A549 (cell line): ENCODE measurements around the gene DPEP2NB. TPM values are rescaled to one million over a fixed set of nuclear protein-coding genes. Genes with fewer than 3 reads are reported as not detected.

Experiments used
- ATAC-seq, 2 experiments: fragments of 200-7000 bp in 1 of 2; fragments of >200 bp in 1 of 2; cut with Nextera tagmentation in 1 of 2; cut with Tn5 transposase in 1 of 2; 3 replicates each; pipeline versions ENCODE4 v1.8.0 to v1.9.1; 2018 to 2020; ENCODE audit warnings: mild to moderate bottlenecking in 1 of 2, moderate library complexity in 1 of 2
- CTCF ChIA-PET: fragments of 300-600 bp; sonication (Branson Sonifier 250); formaldehyde crosslinking; extraction: SDS; loops from one replicate; lab custom pipeline; 2021; ENCODE audit warnings: antibody characterized with exemption, inconsistent platforms; lab: Yijun Ruan, JAX
- POLR2A ChIA-PET: fragments of 350-600 bp; formaldehyde crosslinking; extraction: SDS; loops from one replicate; lab custom pipeline; 2021; ENCODE audit warnings: antibody characterized with exemption, inconsistent platforms; lab: Yijun Ruan, JAX
- DNase-seq, 2 experiments: peaks; one replicate each; pipeline versions ENCODE4 v3.0.0 to v3.0.0-alpha.2; 2011 to 2016; ENCODE audit warnings: low read depth in 1 of 2, low spot score in 1 of 2
- FAIRE-seq: peaks from 2 replicates; lab custom pipeline; 2011; peaks lifted over from hg19 to GRCh38; lab: Jason Lieb, UNC
- H3K27ac ChIP-seq, 2 experiments: fragments of >200 bp; sonication (Bioruptor Twin); formaldehyde crosslinking; 3 replicates each; pipeline ENCODE4 v1.5.1; 2016 to 2017
- H3K4me1 ChIP-seq: fragments of >200 bp; sonication (Bioruptor Twin); formaldehyde crosslinking; 3 replicates; pipeline ENCODE4 v1.6.1; 2016
- H3K4me2 ChIP-seq: fragments of >200 bp; sonication (Bioruptor Twin); formaldehyde crosslinking; 3 replicates; pipeline ENCODE4 v1.6.1; 2016
- H3K4me3 ChIP-seq: fragments of >200 bp; sonication (Bioruptor Twin); formaldehyde crosslinking; 3 replicates; pipeline ENCODE4 v1.5.1; 2016
- H3K9me3 ChIP-seq: fragments of >200 bp; sonication (Bioruptor Twin); formaldehyde crosslinking; 3 replicates; pipeline ENCODE4 v1.6.1; 2016
- BCL3 ChIP-seq: fragments of >200 bp; sonication (Bioruptor Twin); formaldehyde crosslinking; IDR thresholded peaks from 3 replicates; pipeline ENCODE4 v1.6.1; 2016
- CBX2 ChIP-seq: fragments of 200-600 bp; sonication (generic); IDR thresholded peaks from 2 replicates; pipeline ENCODE4 v1.6.1; 2016; ENCODE audit warnings: low read depth, mild to moderate bottlenecking, borderline replicate concordance
- CEBPB ChIP-seq, 2 experiments: fragments of >200 bp in 1 of 2; sonication (Bioruptor Twin) in 1 of 2; formaldehyde crosslinking in 1 of 2; IDR thresholded peaks; 2 replicates each; pipeline ENCODE4 v1.6.1; 2012 to 2016
- CHD2 ChIP-seq: fragments of 150-350 bp; IDR thresholded peaks from 2 replicates; pipeline ENCODE4 v1.6.1; 2014; ENCODE audit warnings: low read length; ENCODE audit not compliant: partially characterized antibody
- CTCF ChIP-seq: fragments of >200 bp; sonication (Bioruptor Twin); formaldehyde crosslinking; IDR thresholded peaks from 3 replicates; pipeline ENCODE4 v1.5.1; 2016
- EHF ChIP-seq: fragments of 250-450 bp; sonication (Bioruptor Pico); IDR thresholded peaks from 2 replicates; pipeline ENCODE4 v1.5.0; 2020; ENCODE audit warnings: mild to moderate bottlenecking
- ELK1 ChIP-seq: fragments of 150-350 bp; IDR thresholded peaks from 2 replicates; pipeline ENCODE4 v1.6.1; 2014; ENCODE audit warnings: low read depth, mild to moderate bottlenecking, low read length
- EP300 ChIP-seq, 2 experiments: fragments of >200 bp; sonication (Bioruptor Twin); formaldehyde crosslinking; IDR thresholded peaks; 2 replicates in 1 of 2; 3 replicates in 1 of 2; pipeline ENCODE4 v1.6.1; 2016 to 2017
- FOSL2 ChIP-seq, 2 experiments: fragments of 450-650 bp in 1 of 2; fragments of >200 bp in 1 of 2; sonication (Bioruptor Twin) in 1 of 2; formaldehyde crosslinking; IDR thresholded peaks; 2 replicates each; pipeline versions ENCODE4 v1.5.0 to v1.6.1; 2016 to 2020; ENCODE audit warnings: mild to moderate bottlenecking in 1 of 2, moderate library complexity in 1 of 2
- HDAC2 ChIP-seq: fragments of 200-600 bp; sonication (generic); IDR thresholded peaks from 2 replicates; pipeline ENCODE4 v1.6.1; 2016
- HES2 ChIP-seq: fragments of >200 bp; sonication (Bioruptor Twin); formaldehyde crosslinking; IDR thresholded peaks from 2 replicates; pipeline ENCODE4 v1.6.1; 2016
- HMGXB4 ChIP-seq: fragments of 250-450 bp; sonication (Bioruptor Pico); IDR thresholded peaks from 2 replicates; pipeline ENCODE4 v1.5.0; 2021; ENCODE audit warnings: mild to moderate bottlenecking, moderate library complexity, borderline replicate concordance
- HOXA7 ChIP-seq: fragments of 250-450 bp; sonication (Bioruptor Pico); IDR thresholded peaks from 2 replicates; pipeline ENCODE4 v1.5.0; 2020; ENCODE audit warnings: mild to moderate bottlenecking, moderate library complexity
- HOXB13 ChIP-seq: fragments of 250-450 bp; sonication (Bioruptor Pico); IDR thresholded peaks from 2 replicates; pipeline ENCODE4 v1.5.0; 2020; ENCODE audit warnings: low read depth, mild to moderate bottlenecking, moderate library complexity
- HOXB5 ChIP-seq: fragments of 250-450 bp; sonication (Bioruptor Pico); IDR thresholded peaks from 2 replicates; pipeline ENCODE4 v1.5.0; 2020; ENCODE audit warnings: mild to moderate bottlenecking, moderate library complexity
- JUN ChIP-seq, 2 experiments: fragments of >200 bp; sonication (Bioruptor Twin); formaldehyde crosslinking; IDR thresholded peaks; 2 replicates in 1 of 2; 3 replicates in 1 of 2; pipeline ENCODE4 v1.6.1; 2016 to 2017
- JUNB ChIP-seq: fragments of >200 bp; sonication (Bioruptor Twin); formaldehyde crosslinking; IDR thresholded peaks from 2 replicates; pipeline ENCODE4 v1.6.1; 2016
- NFE2L2 ChIP-seq: fragments of 150-350 bp; conservative IDR thresholded peaks from 2 replicates; pipeline ENCODE4 v1.6.1; 2014; ENCODE audit warnings: low read length
- NR3C1 ChIP-seq: fragments of >200 bp; sonication (Bioruptor Twin); formaldehyde crosslinking; IDR thresholded peaks from 3 replicates; pipeline ENCODE4 v1.6.1; 2017
- PBX3 ChIP-seq: IDR thresholded peaks from 2 replicates; pipeline ENCODE4 v1.6.1; 2012
- POLR2A ChIP-seq: IDR thresholded peaks from 2 replicates; pipeline ENCODE4 v1.6.1; 2012; ENCODE audit warnings: mild to moderate bottlenecking, low read length
- POLR2AphosphoS2 ChIP-seq: conservative IDR thresholded peaks from 2 replicates; pipeline ENCODE4 v1.6.1; 2012; ENCODE audit warnings: low read length, improper control_type of control experiment, inconsistent platforms
- RCOR1 ChIP-seq: fragments of 150-350 bp; IDR thresholded peaks from 2 replicates; pipeline ENCODE4 v1.6.1; 2014; ENCODE audit warnings: antibody characterized with exemption, low read length, low read depth
- RNF2 ChIP-seq: fragments of 200-600 bp; sonication (generic); IDR thresholded peaks from 2 replicates; pipeline ENCODE4 v1.6.1; 2016; ENCODE audit warnings: low read depth, mild to moderate bottlenecking, antibody characterized with exemption, moderate library complexity, borderline replicate concordance
- SMC3 ChIP-seq: fragments of >200 bp; sonication (Bioruptor Twin); formaldehyde crosslinking; IDR thresholded peaks from 3 replicates; pipeline ENCODE4 v1.6.1; 2018; ENCODE audit warnings: inconsistent platforms
- SREBF2 ChIP-seq: fragments of 450-650 bp; IDR thresholded peaks from 2 replicates; pipeline ENCODE4 v1.6.1; 2014; ENCODE audit warnings: mild to moderate bottlenecking, moderate library complexity
- TFCP2L1 ChIP-seq: fragments of 250-450 bp; sonication (Bioruptor Pico); IDR thresholded peaks from 2 replicates; pipeline ENCODE4 v1.5.0; 2021; ENCODE audit warnings: mild to moderate bottlenecking
- TP53 ChIP-seq: fragments of 250-450 bp; sonication (Bioruptor Pico); IDR thresholded peaks from 2 replicates; pipeline ENCODE4 v1.5.0; 2021; ENCODE audit warnings: mild to moderate bottlenecking, moderate library complexity
- ZC3H11A ChIP-seq: fragments of 450-650 bp; IDR thresholded peaks from 2 replicates; pipeline ENCODE4 v1.6.1; 2014; ENCODE audit warnings: antibody characterized with exemption, mild to moderate bottlenecking
- ZNF302 ChIP-seq: fragments of 250-450 bp; sonication (Bioruptor Pico); IDR thresholded peaks from 2 replicates; pipeline ENCODE4 v1.9.0; 2021; ENCODE audit warnings: inconsistent platforms, mild to moderate bottlenecking, moderate library complexity
- WGBS: methylation state at CpG from one replicate; pipeline ENCODE4 v1.1.6; 2017; ENCODE audit errors: missing lambda C conversion rate; 5-methylcytosine and 5-hydroxymethylcytosine counted together
- polyA plus RNA-seq, 4 experiments: library from polyadenylated mRNA; depleted of rRNA in 3 of 4; stranded (reverse); fragments of >200 nt; fragmentation: RNase III in 1 of 4; extraction: RNeasy Plus Mini Kit Qiagen cat#74134 plus additional on column Dnase treatment in 1 of 4; gene quantifications; 2 replicates in 3 of 4; 3 replicates in 1 of 4; pipeline ENCODE4 v1.2.3, GENCODE V29; 2011 to 2017

The DPEP2NB gene
- polyA plus RNA-seq, 2 of the 4 experiments (the other 2 are of a cell fraction), result not detected

- Histone ChIP-seq H3K27ac (no peak overlapping the region), H3K4me3 (no peak overlapping the region), H3K9me3 (no peaks in the 10 kb centered on the region), H3K4me2 (no peak overlapping the region), H3K4me1 (no peaks in the 10 kb centered on the region)
- ChIA-PET POLR2A (no interaction called here), CTCF (interaction anchor here (0.6 to 1.4 kb wide), 6 partner anchors 32 to 308 kb away, joined by 3 to 5 read pairs (median 4); partner anchors contain the start of gene NRN1L)
- no peak for DNase-seq
- ATAC-seq, result no peak
- TF ChIP-seq NR3C1, result no peak
- no peak for TF ChIP-seq JUNB
- TF ChIP-seq PBX3, result no peak
- no peak for TF ChIP-seq BCL3
- no peak for TF ChIP-seq HDAC2
- no peak for TF ChIP-seq HOXA7 (CRISPR knock-in tag)
- no peak for TF ChIP-seq SMC3
- TF ChIP-seq ZC3H11A, result no peak
- TF ChIP-seq HOXB13 (CRISPR knock-in tag), result no peak
- TF ChIP-seq FOSL2 (IDR thresholded peaks at IDR 0.05), result no peak
- TF ChIP-seq FOSL2 (CRISPR knock-in tag; IDR thresholded peaks at IDR 0.05), result no peak
- TF ChIP-seq TFCP2L1 (CRISPR knock-in tag), result no peak
- TF ChIP-seq RNF2, result no peak
- no peak for TF ChIP-seq CEBPB (IDR thresholded peaks at IDR 0.05)
- TF ChIP-seq JUN (IDR thresholded peaks at IDR 0.05), result no peak
- TF ChIP-seq ELK1, result no peak
- no peak for TF ChIP-seq CHD2
- WGBS, result 71% methylated on average over 9 of the region's 9 CpGs
- FAIRE-seq, result no peak
These were observed 6.5 kb downstream of the DPEP2NB start for GRCh38 chr16:68009157-68009735.

GRCh38 chr16:68005786-68006286, 9.9 kb downstream of the DPEP2NB start:
- Histone ChIP-seq H3K4me2 (no peak overlapping the region), H3K9me3 (no peaks in the 10 kb centered on the region), H3K27ac (no peak overlapping the region), H3K4me1 (no peaks in the 10 kb centered on the region), H3K4me3 (no peak overlapping the region)
- FAIRE-seq (no peak), ATAC-seq (no peak; a peak in 1 of 6 replicates), DNase-seq (no peak)
- ChIA-PET CTCF (interaction anchor here (0.8 to 2.0 kb wide), 4 partner anchors 12 to 525 kb away, joined by 3 to 6 read pairs (median 4); partner anchors contain the start of gene ATP6V0D1), POLR2A (no interaction called here)
- 42% methylated on average over 6 of the region's 6 CpGs for WGBS
- no peak for TF ChIP-seq EP300 (IDR thresholded peaks at IDR 0.05)
- no peak for TF ChIP-seq POLR2A
- no peak for TF ChIP-seq ZNF302 (CRISPR knock-in tag)
- no peak for TF ChIP-seq NFE2L2
- no peak for TF ChIP-seq POLR2AphosphoS2
- no peak for TF ChIP-seq SREBF2
- TF ChIP-seq BCL3, result no peak
- no peak for TF ChIP-seq CTCF
- no peak for TF ChIP-seq HOXB5 (CRISPR knock-in tag)
- no peak for TF ChIP-seq RCOR1
- no peak for TF ChIP-seq CHD2
- no peak for TF ChIP-seq HDAC2
- TF ChIP-seq TP53 (CRISPR knock-in tag), result no peak
- TF ChIP-seq HMGXB4, result no peak
- no peak for TF ChIP-seq CBX2
- TF ChIP-seq HES2, result no peak
- TF ChIP-seq HOXB13 (CRISPR knock-in tag), result no peak
- TF ChIP-seq EHF (CRISPR knock-in tag), result no peak
